ENCODE measurements around the gene TRIM73. TPM values are rescaled to one million over a fixed set of nuclear protein-coding genes. Genes with fewer than 3 reads are reported as not detected.
"Not testable (repeated sequence)": the region's sequence is repeated elsewhere in the genome, so short reads cannot be mapped to it uniquely, and the experiment has no call there.

TRIM73 gene
- total RNA-seq, 1 experiment from 2014 or later: 0.39 TPM

- H3K36me3 ChIP-seq (ENCODE audit: insufficient read depth, low read length, poor library complexity, severe bottlenecking); DNase-seq (ENCODE audit: low spot score); H3K4me1 ChIP-seq (ENCODE audit: insufficient read depth, low read length, poor library complexity, severe bottlenecking); H3K4me3 ChIP-seq (ENCODE audit: low read depth, low read length, poor library complexity, severe bottlenecking); CTCF ChIA-PET; BruUV-seq (replicated peaks); H3K27me3 ChIP-seq (replicated peaks; ENCODE audit: insufficient read depth, low read depth, low read length, poor library complexity); H3K27ac ChIP-seq (ENCODE audit: low read depth, low read length, poor library complexity, severe bottlenecking); intact Hi-C loops (cut with micrococcal nuclease; ENCODE audit: unreplicated experiment); H3K9me3 ChIP-seq (ENCODE audit: low read depth, low read length, poor library complexity, severe bottlenecking); POLR2A ChIA-PET (ENCODE audit: low non-redundant PET): not testable (repeated sequence)
Measured at GRCh38 chr7:75418292-75418858, 22.9 kb downstream of the TRIM73 start.

- H3K9me3 ChIP-seq (ENCODE audit: low read depth, low read length, poor library complexity, severe bottlenecking); BruUV-seq (replicated peaks); H3K4me1 ChIP-seq (ENCODE audit: insufficient read depth, low read length, poor library complexity, severe bottlenecking); H3K27ac ChIP-seq (ENCODE audit: low read depth, low read length, poor library complexity, severe bottlenecking); DNase-seq (ENCODE audit: low spot score); H3K27me3 ChIP-seq (replicated peaks; ENCODE audit: insufficient read depth, low read depth, low read length, poor library complexity); CTCF ChIA-PET; intact Hi-C loops (cut with micrococcal nuclease; ENCODE audit: unreplicated experiment); H3K4me3 ChIP-seq (ENCODE audit: low read depth, low read length, poor library complexity, severe bottlenecking); H3K36me3 ChIP-seq (ENCODE audit: insufficient read depth, low read length, poor library complexity, severe bottlenecking); POLR2A ChIA-PET (ENCODE audit: low non-redundant PET): not testable (repeated sequence)
Measured at GRCh38 chr7:75419210-75419609, 23.8 kb downstream of the TRIM73 start.

GRCh38 chr7:75419693-75420092 is 24.3 kb downstream of the TRIM73 start:
- H3K4me1 ChIP-seq (ENCODE audit: insufficient read depth, low read length, poor library complexity, severe bottlenecking); DNase-seq (ENCODE audit: low spot score); intact Hi-C loops (cut with micrococcal nuclease; ENCODE audit: unreplicated experiment); BruUV-seq (replicated peaks); POLR2A ChIA-PET (ENCODE audit: low non-redundant PET); H3K9me3 ChIP-seq (ENCODE audit: low read depth, low read length, poor library complexity, severe bottlenecking); H3K27me3 ChIP-seq (replicated peaks; ENCODE audit: insufficient read depth, low read depth, low read length, poor library complexity); H3K27ac ChIP-seq (ENCODE audit: low read depth, low read length, poor library complexity, severe bottlenecking); H3K36me3 ChIP-seq (ENCODE audit: insufficient read depth, low read length, poor library complexity, severe bottlenecking); CTCF ChIA-PET; H3K4me3 ChIP-seq (ENCODE audit: low read depth, low read length, poor library complexity, severe bottlenecking): not testable (repeated sequence)

GRCh38 chr7:75420152-75420551 is 24.7 kb downstream of the TRIM73 start:
- H3K36me3 ChIP-seq (ENCODE audit: insufficient read depth, low read length, poor library complexity, severe bottlenecking); DNase-seq (ENCODE audit: low spot score); POLR2A ChIA-PET (ENCODE audit: low non-redundant PET); intact Hi-C loops (cut with micrococcal nuclease; ENCODE audit: unreplicated experiment); H3K4me1 ChIP-seq (ENCODE audit: insufficient read depth, low read length, poor library complexity, severe bottlenecking); H3K4me3 ChIP-seq (ENCODE audit: low read depth, low read length, poor library complexity, severe bottlenecking); CTCF ChIA-PET; H3K27me3 ChIP-seq (replicated peaks; ENCODE audit: insufficient read depth, low read depth, low read length, poor library complexity); H3K27ac ChIP-seq (ENCODE audit: low read depth, low read length, poor library complexity, severe bottlenecking); BruUV-seq (replicated peaks); H3K9me3 ChIP-seq (ENCODE audit: low read depth, low read length, poor library complexity, severe bottlenecking): not testable (repeated sequence)

- H3K27me3 ChIP-seq (replicated peaks; ENCODE audit: insufficient read depth, low read depth, low read length, poor library complexity); H3K4me1 ChIP-seq (ENCODE audit: insufficient read depth, low read length, poor library complexity, severe bottlenecking); H3K9me3 ChIP-seq (ENCODE audit: low read depth, low read length, poor library complexity, severe bottlenecking); DNase-seq (ENCODE audit: low spot score); H3K36me3 ChIP-seq (ENCODE audit: insufficient read depth, low read length, poor library complexity, severe bottlenecking); H3K4me3 ChIP-seq (ENCODE audit: low read depth, low read length, poor library complexity, severe bottlenecking); POLR2A ChIA-PET (ENCODE audit: low non-redundant PET); CTCF ChIA-PET; H3K27ac ChIP-seq (ENCODE audit: low read depth, low read length, poor library complexity, severe bottlenecking); intact Hi-C loops (cut with micrococcal nuclease; ENCODE audit: unreplicated experiment): not testable (repeated sequence)
- BruUV-seq (replicated peaks): TSS peak; percentile 27
Measured at GRCh38 chr7:75421798-75422710, 26.6 kb downstream of the TRIM73 start.

- H3K4me1 ChIP-seq (ENCODE audit: insufficient read depth, low read length, poor library complexity, severe bottlenecking); H3K4me3 ChIP-seq (ENCODE audit: low read depth, low read length, poor library complexity, severe bottlenecking); H3K36me3 ChIP-seq (ENCODE audit: insufficient read depth, low read length, poor library complexity, severe bottlenecking); H3K9me3 ChIP-seq (ENCODE audit: low read depth, low read length, poor library complexity, severe bottlenecking); intact Hi-C loops (cut with micrococcal nuclease; ENCODE audit: unreplicated experiment); CTCF ChIA-PET; POLR2A ChIA-PET (ENCODE audit: low non-redundant PET); BruUV-seq (replicated peaks); H3K27me3 ChIP-seq (replicated peaks; ENCODE audit: insufficient read depth, low read depth, low read length, poor library complexity); H3K27ac ChIP-seq (ENCODE audit: low read depth, low read length, poor library complexity, severe bottlenecking); DNase-seq (ENCODE audit: low spot score): not testable (repeated sequence)
Measured at GRCh38 chr7:75423481-75423880, 28.1 kb downstream of the TRIM73 start.

- CTCF ChIA-PET; H3K4me1 ChIP-seq (ENCODE audit: insufficient read depth, low read length, poor library complexity, severe bottlenecking); DNase-seq (ENCODE audit: low spot score); BruUV-seq (replicated peaks); POLR2A ChIA-PET (ENCODE audit: low non-redundant PET); H3K4me3 ChIP-seq (ENCODE audit: low read depth, low read length, poor library complexity, severe bottlenecking); H3K9me3 ChIP-seq (ENCODE audit: low read depth, low read length, poor library complexity, severe bottlenecking); H3K27me3 ChIP-seq (replicated peaks; ENCODE audit: insufficient read depth, low read depth, low read length, poor library complexity); intact Hi-C loops (cut with micrococcal nuclease; ENCODE audit: unreplicated experiment); H3K27ac ChIP-seq (ENCODE audit: low read depth, low read length, poor library complexity, severe bottlenecking): not testable (repeated sequence)
- H3K36me3 ChIP-seq (ENCODE audit: insufficient read depth, low read length, poor library complexity, severe bottlenecking): peaks cover 57% of the 10 kb centered on the region
Measured at GRCh38 chr7:75439000-75439399, 43.6 kb downstream of the TRIM73 start.

- H3K27ac ChIP-seq (ENCODE audit: low read depth, low read length, poor library complexity, severe bottlenecking); BruUV-seq (replicated peaks); H3K4me1 ChIP-seq (ENCODE audit: insufficient read depth, low read length, poor library complexity, severe bottlenecking): not testable (repeated sequence)
Measured at GRCh38 chr7:75442101-75442464, 46.7 kb downstream of the TRIM73 start.

More at GRCh38 chr7:75442101-75442464, 46.7 kb downstream of the TRIM73 start:
- POLR2A ChIA-PET (ENCODE audit: low non-redundant PET); DNase-seq (ENCODE audit: low spot score); intact Hi-C loops (cut with micrococcal nuclease; ENCODE audit: unreplicated experiment); CTCF ChIA-PET; H3K9me3 ChIP-seq (ENCODE audit: low read depth, low read length, poor library complexity, severe bottlenecking); H3K27me3 ChIP-seq (replicated peaks; ENCODE audit: insufficient read depth, low read depth, low read length, poor library complexity): not testable (repeated sequence)
- Histone ChIP-seq H3K4me3 (ENCODE audit: low read depth, low read length, poor library complexity, severe bottlenecking) (peak overlapping the region; percentile 49), H3K36me3 (ENCODE audit: insufficient read depth, low read length, poor library complexity, severe bottlenecking) (peaks cover 30% of the 10 kb centered on the region)

All from A673 (cell line).